GM13977 (cell line): ENCODE results near the gene POLR2B.
"Not testable (repeated sequence)": the region's sequence is repeated elsewhere in the genome, so short reads cannot be mapped to it uniquely, and the experiment has no call there.

Experiments
- DNase-seq: peaks from one replicate; pipeline ENCODE4 v3.0.0; 2012; ENCODE audit warnings: low spot score
- CTCF ChIP-seq: IDR thresholded peaks from 2 replicates; pipeline ENCODE4 v1.5.1; 2012; ENCODE audit warnings: mild to moderate bottlenecking, control low read depth; ENCODE audit not compliant: insufficient read depth; ENCODE audit errors: extremely low read depth, missing control alignments
- in situ Hi-C: fragments of 300-500 bp; cut with MboI; formaldehyde crosslinking; loops from one replicate; pipeline ENCODE4 v1.12.0; 2022; ENCODE audit warnings: low sequenced_read_pairs, low pct_unique_long_range_greater_than_20kb, mixed read lengths, inconsistent platforms; ENCODE audit not compliant: unreplicated experiment

Gene POLR2B

GRCh38 chr4:56978750-56979303 is at the start of gene POLR2B:
Gene POLR2B (plus strand): TSS chr4:56978896. CDS start chr4:56978986, 90 bp downstream.
- DNase-seq = peak; percentile 87
- in situ Hi-C loops = no loop called here
- TF ChIP-seq CTCF = no peak

- no peak for TF ChIP-seq CTCF
- in situ Hi-C loops = no loop called here
- no peak for DNase-seq
These were observed 48.1 kb upstream of the POLR2B start for GRCh38 chr4:56930638-56931037.

GRCh38 chr4:56931924-56932323 is 46.8 kb upstream of the POLR2B start:
- DNase-seq = no peak
- TF ChIP-seq CTCF = no peak
- in situ Hi-C loops = no loop called here

- DNase-seq = no peak
- TF ChIP-seq CTCF = no peak
- in situ Hi-C loops = no loop called here
These were observed 41.4 kb upstream of the POLR2B start for GRCh38 chr4:56937262-56937661.

GRCh38 chr4:56939826-56940225 is 38.9 kb upstream of the POLR2B start:
- in situ Hi-C loops, DNase-seq: not testable (repeated sequence)

GRCh38 chr4:56940403-56940802 is 38.3 kb upstream of the POLR2B start:
- no peak for DNase-seq
- in situ Hi-C loops = no loop called here
- TF ChIP-seq CTCF = no peak

GRCh38 chr4:56940971-56941370 is 37.7 kb upstream of the POLR2B start:
- no peak for DNase-seq
- in situ Hi-C loops = no loop called here
- TF ChIP-seq CTCF = no peak
